WTC11 (cell line): ENCODE results near the gene NEBL.

Source experiments
- ETV6 ChIP-seq: sonication (generic); formaldehyde crosslinking; IDR thresholded peaks from 2 replicates; pipeline ENCODE4 v1.8.1; 2022; ENCODE audit warnings: mild to moderate bottlenecking, missing genetic modification reagents
- SMAD3 ChIP-seq: sonication (generic); formaldehyde crosslinking; IDR thresholded peaks from 2 replicates; pipeline ENCODE4 v1.8.0; 2022; ENCODE audit warnings: missing genetic modification reagents, mild to moderate bottlenecking, borderline replicate concordance
- SP1 ChIP-seq: sonication (generic); formaldehyde crosslinking; conservative IDR thresholded peaks from 2 replicates; pipeline ENCODE4 v1.8.1; 2022; ENCODE audit warnings: missing genetic modification reagents
- ZBTB21 ChIP-seq: sonication (generic); formaldehyde crosslinking; IDR thresholded peaks from 2 replicates; pipeline ENCODE4 v1.8.1; 2023; ENCODE audit warnings: mild to moderate bottlenecking, missing genetic modification reagents, borderline replicate concordance
- ZNF219 ChIP-seq: sonication (generic); formaldehyde crosslinking; IDR thresholded peaks from 2 replicates; pipeline ENCODE4 v1.8.0; 2023; ENCODE audit warnings: missing genetic modification reagents, mild to moderate bottlenecking, borderline replicate concordance
- TF ChIP-seq, protein P1 (sequence below): fragments of 200-600 bp; IDR thresholded peaks from 2 replicates; pipeline ENCODE4 v1.8.0; 2022; ENCODE audit warnings: antibody characterized with exemption
- TF ChIP-seq, protein P2 (sequence below): sonication (generic); formaldehyde crosslinking; conservative IDR thresholded peaks from 2 replicates; pipeline ENCODE4 v1.8.1; 2022; ENCODE audit warnings: mild to moderate bottlenecking, missing genetic modification reagents
- TF ChIP-seq, protein P3 (sequence below): sonication (generic); formaldehyde crosslinking; IDR thresholded peaks from 2 replicates; pipeline ENCODE4 v1.8.0; 2022; ENCODE audit warnings: missing genetic modification reagents
- TF ChIP-seq, protein P4 (sequence below): fragments of 250-450 bp; sonication (Bioruptor Pico); IDR thresholded peaks from 2 replicates; pipeline ENCODE4 v1.9.0; 2021; ENCODE audit warnings: moderate library complexity, mild to moderate bottlenecking, inconsistent platforms, borderline replicate concordance

DNA sequence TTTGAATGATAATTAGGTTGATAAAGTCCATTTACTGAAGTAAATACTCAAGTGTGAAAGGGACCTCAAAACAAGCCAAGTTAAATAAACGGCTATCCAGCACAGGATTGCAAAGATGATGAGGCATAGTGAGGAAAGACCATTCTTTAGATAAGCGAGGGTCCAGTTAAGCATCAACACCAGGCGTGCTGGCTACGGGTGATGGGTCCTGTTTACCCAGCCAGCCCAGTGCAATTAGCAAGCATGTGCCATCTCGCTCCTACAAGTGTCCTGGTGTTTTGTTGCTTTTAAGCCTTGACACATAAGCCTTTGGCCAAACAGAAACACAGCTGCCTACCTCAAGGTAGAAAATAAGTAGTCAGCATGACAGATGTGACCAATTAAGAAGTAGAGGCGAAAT lies 7.1 kb downstream of the NEBL start:
- TF ChIP-seq ZBTB21 (no peak), ETV6 (no peak), SP1 (CRISPR knock-in tag) (no peak), ZNF219 (no peak), SMAD3 (no peak)
- TF ChIP-seq, protein P1, sequence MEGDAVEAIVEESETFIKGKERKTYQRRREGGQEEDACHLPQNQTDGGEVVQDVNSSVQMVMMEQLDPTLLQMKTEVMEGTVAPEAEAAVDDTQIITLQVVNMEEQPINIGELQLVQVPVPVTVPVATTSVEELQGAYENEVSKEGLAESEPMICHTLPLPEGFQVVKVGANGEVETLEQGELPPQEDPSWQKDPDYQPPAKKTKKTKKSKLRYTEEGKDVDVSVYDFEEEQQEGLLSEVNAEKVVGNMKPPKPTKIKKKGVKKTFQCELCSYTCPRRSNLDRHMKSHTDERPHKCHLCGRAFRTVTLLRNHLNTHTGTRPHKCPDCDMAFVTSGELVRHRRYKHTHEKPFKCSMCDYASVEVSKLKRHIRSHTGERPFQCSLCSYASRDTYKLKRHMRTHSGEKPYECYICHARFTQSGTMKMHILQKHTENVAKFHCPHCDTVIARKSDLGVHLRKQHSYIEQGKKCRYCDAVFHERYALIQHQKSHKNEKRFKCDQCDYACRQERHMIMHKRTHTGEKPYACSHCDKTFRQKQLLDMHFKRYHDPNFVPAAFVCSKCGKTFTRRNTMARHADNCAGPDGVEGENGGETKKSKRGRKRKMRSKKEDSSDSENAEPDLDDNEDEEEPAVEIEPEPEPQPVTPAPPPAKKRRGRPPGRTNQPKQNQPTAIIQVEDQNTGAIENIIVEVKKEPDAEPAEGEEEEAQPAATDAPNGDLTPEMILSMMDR, result no peak
- TF ChIP-seq, protein P2, sequence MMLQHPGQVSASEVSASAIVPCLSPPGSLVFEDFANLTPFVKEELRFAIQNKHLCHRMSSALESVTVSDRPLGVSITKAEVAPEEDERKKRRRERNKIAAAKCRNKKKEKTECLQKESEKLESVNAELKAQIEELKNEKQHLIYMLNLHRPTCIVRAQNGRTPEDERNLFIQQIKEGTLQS (CRISPR knock-in tag), result no peak
- TF ChIP-seq, protein P3, sequence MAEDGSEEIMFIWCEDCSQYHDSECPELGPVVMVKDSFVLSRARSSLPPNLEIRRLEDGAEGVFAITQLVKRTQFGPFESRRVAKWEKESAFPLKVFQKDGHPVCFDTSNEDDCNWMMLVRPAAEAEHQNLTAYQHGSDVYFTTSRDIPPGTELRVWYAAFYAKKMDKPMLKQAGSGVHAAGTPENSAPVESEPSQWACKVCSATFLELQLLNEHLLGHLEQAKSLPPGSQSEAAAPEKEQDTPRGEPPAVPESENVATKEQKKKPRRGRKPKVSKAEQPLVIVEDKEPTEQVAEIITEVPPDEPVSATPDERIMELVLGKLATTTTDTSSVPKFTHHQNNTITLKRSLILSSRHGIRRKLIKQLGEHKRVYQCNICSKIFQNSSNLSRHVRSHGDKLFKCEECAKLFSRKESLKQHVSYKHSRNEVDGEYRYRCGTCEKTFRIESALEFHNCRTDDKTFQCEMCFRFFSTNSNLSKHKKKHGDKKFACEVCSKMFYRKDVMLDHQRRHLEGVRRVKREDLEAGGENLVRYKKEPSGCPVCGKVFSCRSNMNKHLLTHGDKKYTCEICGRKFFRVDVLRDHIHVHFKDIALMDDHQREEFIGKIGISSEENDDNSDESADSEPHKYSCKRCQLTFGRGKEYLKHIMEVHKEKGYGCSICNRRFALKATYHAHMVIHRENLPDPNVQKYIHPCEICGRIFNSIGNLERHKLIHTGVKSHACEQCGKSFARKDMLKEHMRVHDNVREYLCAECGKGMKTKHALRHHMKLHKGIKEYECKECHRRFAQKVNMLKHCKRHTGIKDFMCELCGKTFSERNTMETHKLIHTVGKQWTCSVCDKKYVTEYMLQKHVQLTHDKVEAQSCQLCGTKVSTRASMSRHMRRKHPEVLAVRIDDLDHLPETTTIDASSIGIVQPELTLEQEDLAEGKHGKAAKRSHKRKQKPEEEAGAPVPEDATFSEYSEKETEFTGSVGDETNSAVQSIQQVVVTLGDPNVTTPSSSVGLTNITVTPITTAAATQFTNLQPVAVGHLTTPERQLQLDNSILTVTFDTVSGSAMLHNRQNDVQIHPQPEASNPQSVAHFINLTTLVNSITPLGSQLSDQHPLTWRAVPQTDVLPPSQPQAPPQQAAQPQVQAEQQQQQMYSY (CRISPR knock-in tag), result no peak
- TF ChIP-seq, protein P4, sequence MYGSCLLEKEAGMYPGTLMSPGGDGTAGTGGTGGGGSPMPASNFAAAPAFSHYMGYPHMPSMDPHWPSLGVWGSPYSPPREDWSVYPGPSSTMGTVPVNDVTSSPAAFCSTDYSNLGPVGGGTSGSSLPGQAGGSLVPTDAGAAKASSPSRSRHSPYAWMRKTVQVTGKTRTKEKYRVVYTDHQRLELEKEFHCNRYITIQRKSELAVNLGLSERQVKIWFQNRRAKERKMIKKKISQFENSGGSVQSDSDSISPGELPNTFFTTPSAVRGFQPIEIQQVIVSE, result no peak
